GM12878 (cell line): ENCODE data around the gene IFRD2. TPM values are rescaled to one million over a fixed set of nuclear protein-coding genes. Genes with fewer than 3 reads are reported as not detected.

Experiments used
- ATAC-seq: fragments of 200-7000 bp; cut with Tn5 transposase; 3 replicates; pipeline ENCODE4 v1.9.1; 2020; ENCODE audit warnings: mild to moderate bottlenecking, moderate library complexity
- BruUV-seq: library from RNA; stranded (reverse); fragments of 400-500 nt; replicated peaks from 2 replicates; lab custom pipeline; 2021; lab: Mats Ljungman, UMichigan
- CTCF ChIA-PET: fragments of 300-600 bp; sonication (Branson Sonifier 250); formaldehyde crosslinking; extraction: SDS; loops from one replicate; lab custom pipeline; 2021; ENCODE audit warnings: inconsistent platforms; lab: Yijun Ruan, JAX
- POLR2A ChIA-PET: fragments of 350-600 bp; formaldehyde crosslinking; extraction: SDS; loops from one replicate; lab custom pipeline; 2021; ENCODE audit warnings: inconsistent platforms; lab: Charles Lee
- RAD21 ChIA-PET: fragments of 300-600 bp; sonication (Branson Sonifier 250); formaldehyde crosslinking; loops from one replicate; lab custom pipeline; 2023; ENCODE audit warnings: antibody characterized with exemption; ENCODE audit not compliant: unreplicated experiment; lab: Charles Lee
- SMC1A ChIA-PET: fragments of 300-600 bp; sonication (Branson Sonifier 250); formaldehyde crosslinking; loops from one replicate; lab custom pipeline; 2023; ENCODE audit not compliant: unreplicated experiment, uncharacterized antibody; lab: Charles Lee
- DNase-seq: peaks from one replicate; pipeline ENCODE4 v3.0.0-alpha.2; 2011; ENCODE audit warnings: low read depth, low spot score
- FAIRE-seq: peaks from 3 replicates; lab custom pipeline; 2011; peaks lifted over from hg19 to GRCh38; lab: Jason Lieb, UNC
- H2AFZ ChIP-seq: 2 replicates; pipeline ENCODE4 v1.6.0; 2011; ENCODE audit warnings: low read depth, low read length, control low read depth; ENCODE audit not compliant: control insufficient read depth
- H3K27ac ChIP-seq: 2 replicates; pipeline ENCODE4 v1.5.1; 2011; ENCODE audit warnings: control low read depth; ENCODE audit not compliant: control insufficient read depth, insufficient read depth
- H3K27me3 ChIP-seq, 2 experiments: replicated peaks in 1 of 2; 2 replicates each; pipeline versions ENCODE4 v1.6.0 to v1.6.1; 2011; ENCODE audit warnings: low read length in 1 of 2; ENCODE audit not compliant: control insufficient read depth in 2 of 2, insufficient read depth in 2 of 2
- H3K36me3 ChIP-seq, 2 experiments: 2 replicates each; pipeline ENCODE4 v1.5.1; 2011; ENCODE audit warnings: low read length in 1 of 2; ENCODE audit not compliant: control insufficient read depth in 2 of 2, insufficient read depth in 2 of 2
- H3K4me1 ChIP-seq: 2 replicates; pipeline ENCODE4 v1.6.1; 2011; ENCODE audit warnings: mild to moderate bottlenecking, low read length, moderate library complexity, mixed read lengths; ENCODE audit not compliant: control insufficient read depth, insufficient read depth
- H3K4me2 ChIP-seq: 2 replicates; pipeline ENCODE4 v1.6.0; 2011; ENCODE audit warnings: control low read depth; ENCODE audit not compliant: control insufficient read depth, insufficient read depth
- H3K4me3 ChIP-seq: fragments of 200-600 bp; sonication (generic); 2 replicates; pipeline ENCODE4 v1.5.1; 2016
- H3K79me2 ChIP-seq: 2 replicates; pipeline ENCODE4 v1.6.0; 2011; ENCODE audit warnings: low read length; ENCODE audit not compliant: control insufficient read depth, insufficient read depth
- H3K9ac ChIP-seq: 2 replicates; pipeline ENCODE4 v1.8.0; 2011; ENCODE audit warnings: low read length, control low read depth, mixed read lengths; ENCODE audit not compliant: control insufficient read depth, insufficient read depth
- H3K9me3 ChIP-seq: replicated peaks from 3 replicates; pipeline ENCODE4 v1.5.1; 2011; ENCODE audit warnings: mild to moderate bottlenecking, low read length; ENCODE audit not compliant: control insufficient read depth, insufficient read depth
- H4K20me1 ChIP-seq: 2 replicates; pipeline ENCODE4 v1.6.0; 2011; ENCODE audit not compliant: control insufficient read depth, insufficient read depth
- CBX3 ChIP-seq: fragments of 200-600 bp; sonication (generic); IDR thresholded peaks from 2 replicates; pipeline ENCODE4 v1.6.1; 2016; ENCODE audit warnings: low read depth, borderline replicate concordance
- KDM1A ChIP-seq: fragments of 200-600 bp; sonication (generic); IDR thresholded peaks from 2 replicates; pipeline ENCODE4 v1.6.1; 2016; ENCODE audit warnings: borderline replicate concordance
- POLR2A ChIP-seq: IDR thresholded peaks from 2 replicates; pipeline ENCODE4 v1.6.1; 2011; ENCODE audit warnings: low read depth, mild to moderate bottlenecking, low read length
- POLR2AphosphoS5 ChIP-seq: IDR thresholded peaks from 2 replicates; pipeline ENCODE4 v1.6.1; 2011; ENCODE audit warnings: mild to moderate bottlenecking, low read length, inconsistent platforms
- RB1 ChIP-seq: fragments of 450-650 bp; formaldehyde crosslinking; IDR thresholded peaks from 2 replicates; pipeline ENCODE4 v1.6.1; 2017; ENCODE audit warnings: mild to moderate bottlenecking, borderline replicate concordance
- SMARCA5 ChIP-seq: fragments of 450-650 bp; IDR thresholded peaks from 2 replicates; pipeline ENCODE4 v1.6.1; 2017; ENCODE audit warnings: mild to moderate bottlenecking
- SUZ12 ChIP-seq: fragments of 200-600 bp; sonication (generic); IDR thresholded peaks from one replicate; pipeline ENCODE4 v1.6.1; 2018; ENCODE audit warnings: antibody characterized with exemption, mild to moderate bottlenecking; ENCODE audit not compliant: unreplicated experiment
- TAF1 ChIP-seq: IDR thresholded peaks from 2 replicates; pipeline ENCODE4 v1.6.1; 2011; ENCODE audit warnings: mild to moderate bottlenecking, low read depth, low read length, borderline replicate concordance
- ZSCAN29 ChIP-seq: fragments of 450-650 bp; IDR thresholded peaks from 2 replicates; pipeline ENCODE4 v1.6.1; 2017; ENCODE audit warnings: mild to moderate bottlenecking, moderate library complexity
- WGBS: methylation state at CpG from one replicate; pipeline ENCODE4 v1.1.6; 2016; ENCODE audit warnings: low lambda C conversion rate; ENCODE audit not compliant: insufficient replicate concordance, insufficient coverage; ENCODE audit errors: missing lambda C conversion rate; 5-methylcytosine and 5-hydroxymethylcytosine counted together
- in situ Hi-C: fragments of 300-500 bp; cut with MboI; formaldehyde crosslinking; loops from 9 replicates; pipeline ENCODE4 v1.14.3; 2018; ENCODE audit warnings: mixed read lengths
- intact Hi-C: fragments of 100-400 bp; cut with micrococcal nuclease; formaldehyde crosslinking; loops from one replicate; pipeline ENCODE4 v1.14.2; 2022; ENCODE audit not compliant: unreplicated experiment
- polyA plus RNA-seq, 11 experiments: library from polyadenylated mRNA; depleted of rRNA in 4 of 11; unstranded in 6 of 11; stranded (reverse) in 5 of 11; fragments of >200 nt; fragmentation: Nextera tagmentation in 4 of 11; fragmentation: Illumina TruSeq in 1 of 11; extraction: Ambion mirVana in 4 of 11; extraction: Trizol in 1 of 11; gene quantifications; 1 replicate in 1 of 11; 2 replicates in 10 of 11; pipeline versions ENCODE4 v1.2.1 to v1.2.3, GENCODE V29; 2011 to 2016; ENCODE audit warnings: inconsistent platforms in 2 of 11, missing spikeins in 2 of 11, low read depth in 1 of 11
- total RNA-seq, 4 experiments: library from RNA; depleted of rRNA in 3 of 4; stranded (reverse); fragments of >200 nt in 3 of 4; fragmentation: Illumina TruSeq in 1 of 4; extraction: Trizol in 1 of 4; gene quantifications; 2 replicates each; pipeline versions ENCODE4 v1.2.1 to v1.2.3, GENCODE V29; 2013 to 2021
- TF ChIP-seq, protein P1 (sequence below): IDR thresholded peaks from 2 replicates; pipeline ENCODE4 v1.6.1; 2012; ENCODE audit warnings: mild to moderate bottlenecking, low read depth, low read length
- TF ChIP-seq, protein P2 (sequence below): fragments of 450-650 bp; IDR thresholded peaks from 2 replicates; pipeline ENCODE4 v1.6.1; 2017; ENCODE audit warnings: borderline replicate concordance

IFRD2 gene
- total and polyA plus RNA-seq, 10 of the 15 experiments (the other 5 are each of a cell fraction or from before 2014, with no cell fraction given): 19.1 to 153 (median 80.3) TPM

DNA sequence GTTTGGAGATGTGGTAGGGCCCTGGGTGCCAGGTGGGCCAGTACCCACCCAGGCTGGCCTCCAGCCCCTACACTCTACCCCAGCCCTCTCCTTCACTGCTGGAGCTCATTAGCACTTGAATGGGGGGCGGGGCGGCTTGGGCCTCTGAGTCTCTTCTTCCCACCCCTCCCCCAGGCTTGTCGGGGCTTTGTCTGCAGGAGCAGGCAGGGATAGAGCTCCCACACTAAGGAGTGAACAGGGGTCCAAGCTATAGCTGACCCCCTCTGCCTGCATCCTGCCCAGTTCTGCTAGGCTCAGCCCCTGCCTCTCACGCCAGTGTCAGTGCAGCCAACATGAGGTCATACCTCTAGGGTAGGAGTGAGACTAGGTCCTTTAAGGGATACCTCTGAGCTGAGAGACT lies 51.1 kb downstream of the IFRD2 start (continued):
- TF ChIP-seq, protein P1, sequence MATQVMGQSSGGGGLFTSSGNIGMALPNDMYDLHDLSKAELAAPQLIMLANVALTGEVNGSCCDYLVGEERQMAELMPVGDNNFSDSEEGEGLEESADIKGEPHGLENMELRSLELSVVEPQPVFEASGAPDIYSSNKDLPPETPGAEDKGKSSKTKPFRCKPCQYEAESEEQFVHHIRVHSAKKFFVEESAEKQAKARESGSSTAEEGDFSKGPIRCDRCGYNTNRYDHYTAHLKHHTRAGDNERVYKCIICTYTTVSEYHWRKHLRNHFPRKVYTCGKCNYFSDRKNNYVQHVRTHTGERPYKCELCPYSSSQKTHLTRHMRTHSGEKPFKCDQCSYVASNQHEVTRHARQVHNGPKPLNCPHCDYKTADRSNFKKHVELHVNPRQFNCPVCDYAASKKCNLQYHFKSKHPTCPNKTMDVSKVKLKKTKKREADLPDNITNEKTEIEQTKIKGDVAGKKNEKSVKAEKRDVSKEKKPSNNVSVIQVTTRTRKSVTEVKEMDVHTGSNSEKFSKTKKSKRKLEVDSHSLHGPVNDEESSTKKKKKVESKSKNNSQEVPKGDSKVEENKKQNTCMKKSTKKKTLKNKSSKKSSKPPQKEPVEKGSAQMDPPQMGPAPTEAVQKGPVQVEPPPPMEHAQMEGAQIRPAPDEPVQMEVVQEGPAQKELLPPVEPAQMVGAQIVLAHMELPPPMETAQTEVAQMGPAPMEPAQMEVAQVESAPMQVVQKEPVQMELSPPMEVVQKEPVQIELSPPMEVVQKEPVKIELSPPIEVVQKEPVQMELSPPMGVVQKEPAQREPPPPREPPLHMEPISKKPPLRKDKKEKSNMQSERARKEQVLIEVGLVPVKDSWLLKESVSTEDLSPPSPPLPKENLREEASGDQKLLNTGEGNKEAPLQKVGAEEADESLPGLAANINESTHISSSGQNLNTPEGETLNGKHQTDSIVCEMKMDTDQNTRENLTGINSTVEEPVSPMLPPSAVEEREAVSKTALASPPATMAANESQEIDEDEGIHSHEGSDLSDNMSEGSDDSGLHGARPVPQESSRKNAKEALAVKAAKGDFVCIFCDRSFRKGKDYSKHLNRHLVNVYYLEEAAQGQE: no peak
- no peak for TF ChIP-seq POLR2AphosphoS5
- no peak for TF ChIP-seq CBX3
- TF ChIP-seq RB1: no peak
- TF ChIP-seq KDM1A: no peak

DNA sequence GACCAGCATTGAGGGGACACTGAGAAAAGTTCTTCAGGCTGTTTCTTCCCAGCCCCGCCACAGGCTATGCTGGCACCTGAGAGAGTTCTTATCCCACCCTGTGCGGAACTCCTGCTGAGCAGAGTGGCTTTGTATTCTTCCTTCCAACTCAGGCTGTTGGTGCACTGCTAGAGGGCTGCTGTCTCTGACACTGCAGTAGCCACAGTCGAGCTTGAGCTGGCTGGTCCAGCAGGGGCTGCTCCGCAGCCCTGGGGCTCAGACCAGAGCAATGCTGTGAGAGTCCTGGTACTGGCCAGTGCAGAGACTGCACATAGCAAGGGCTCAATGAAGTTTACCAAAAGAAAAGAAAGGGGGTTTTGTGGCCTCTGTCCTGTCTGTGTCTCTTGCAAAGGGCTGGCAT lies 52.6 kb downstream of the IFRD2 start:
- H3K9me3 ChIP-seq: no peaks in the 10 kb centered on the region
- no peak overlapping the region for H3K27ac ChIP-seq
- intact Hi-C loops: loop anchor here (5.0 kb wide), 1 partner anchor 98 kb away; no protein-coding TSS in a partner anchor
- WGBS: 86% methylated on average over 4 of the region's 4 CpGs
- H3K9ac ChIP-seq: no peak overlapping the region
- BruUV-seq: no TSS peak
- DNase-seq: no peak
- peaks cover 12% of the 10 kb centered on the region for H4K20me1 ChIP-seq
- no peak overlapping the region; the same call in 1 of the 2 replicates for H3K4me3 ChIP-seq
- H2AFZ ChIP-seq: no peak overlapping the region
- ChIA-PET POLR2A (no interaction called here), SMC1A (interaction anchor here (0.6 to 0.8 kb wide), 3 partner anchors 9 to 1833 kb away, joined by 3 to 4 read pairs (median 4); no protein-coding TSS in a partner anchor), CTCF (no interaction called here), RAD21 (interaction anchor here (5.1 kb wide), 1 partner anchor 12 kb away, joined by 36 read pairs; no protein-coding TSS in a partner anchor)
- no peak for ATAC-seq
- H3K36me3 ChIP-seq: peaks cover 0 to 4% of the 10 kb centered on the region in 2 experiments; a peak in 3 of 4 replicates
- no peak for TF ChIP-seq ZSCAN29
- TF ChIP-seq POLR2A: peak; percentile 7; the same call in 1 of the 2 replicates
- TF ChIP-seq, protein P2, sequence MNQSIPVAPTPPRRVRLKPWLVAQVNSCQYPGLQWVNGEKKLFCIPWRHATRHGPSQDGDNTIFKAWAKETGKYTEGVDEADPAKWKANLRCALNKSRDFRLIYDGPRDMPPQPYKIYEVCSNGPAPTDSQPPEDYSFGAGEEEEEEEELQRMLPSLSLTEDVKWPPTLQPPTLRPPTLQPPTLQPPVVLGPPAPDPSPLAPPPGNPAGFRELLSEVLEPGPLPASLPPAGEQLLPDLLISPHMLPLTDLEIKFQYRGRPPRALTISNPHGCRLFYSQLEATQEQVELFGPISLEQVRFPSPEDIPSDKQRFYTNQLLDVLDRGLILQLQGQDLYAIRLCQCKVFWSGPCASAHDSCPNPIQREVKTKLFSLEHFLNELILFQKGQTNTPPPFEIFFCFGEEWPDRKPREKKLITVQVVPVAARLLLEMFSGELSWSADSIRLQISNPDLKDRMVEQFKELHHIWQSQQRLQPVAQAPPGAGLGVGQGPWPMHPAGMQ: no peak
- TF ChIP-seq SUZ12: no peak
- no peak for TF ChIP-seq TAF1
- no peak for TF ChIP-seq SMARCA5
- in situ Hi-C loops: no loop called here
- peaks cover 79% of the 10 kb centered on the region for H3K79me2 ChIP-seq
- FAIRE-seq: no peak
- no peaks in the 10 kb centered on the region for H3K27me3 ChIP-seq
- H3K4me1 ChIP-seq: peaks cover 46% of the 10 kb centered on the region
- H3K4me2 ChIP-seq: peak overlapping the region; percentile 39
